ENCODE data around the gene LMOD2.

DNA sequence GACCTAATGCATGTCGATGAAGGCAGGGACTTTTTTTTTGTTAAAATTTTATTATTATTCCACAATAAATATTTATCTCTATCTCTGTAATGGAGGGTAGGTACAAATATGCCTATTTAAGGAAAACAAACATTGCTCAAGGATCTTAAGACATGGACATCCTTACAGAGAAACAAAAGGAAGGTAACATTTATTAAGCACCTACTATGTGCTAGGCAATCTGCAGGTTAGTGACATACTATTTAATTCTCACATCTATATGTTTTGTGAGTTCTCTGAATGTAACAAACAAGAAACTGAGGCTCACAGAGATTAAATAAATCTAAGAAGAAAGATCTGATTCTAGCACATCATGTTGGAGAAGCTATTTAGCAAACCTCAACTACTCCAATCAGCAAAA, 32.1 kb downstream of the LMOD2 start:
- no peak for TF ChIP-seq CSRNP3 (CRISPR knock-in tag; IDR thresholded peaks at IDR 0.05)
- TF ChIP-seq ESRRG (CRISPR knock-in tag; IDR thresholded peaks at IDR 0.05), result no peak
- TF ChIP-seq BACH2 (CRISPR knock-in tag; IDR thresholded peaks at IDR 0.05; ENCODE audit: borderline replicate concordance), result no peak
- no peak for TF ChIP-seq ZFP30 (CRISPR knock-in tag; IDR thresholded peaks at IDR 0.05)
- no peak for TF ChIP-seq ZNF70 (CRISPR knock-in tag; IDR thresholded peaks at IDR 0.05)
- TF ChIP-seq, protein P1, sequence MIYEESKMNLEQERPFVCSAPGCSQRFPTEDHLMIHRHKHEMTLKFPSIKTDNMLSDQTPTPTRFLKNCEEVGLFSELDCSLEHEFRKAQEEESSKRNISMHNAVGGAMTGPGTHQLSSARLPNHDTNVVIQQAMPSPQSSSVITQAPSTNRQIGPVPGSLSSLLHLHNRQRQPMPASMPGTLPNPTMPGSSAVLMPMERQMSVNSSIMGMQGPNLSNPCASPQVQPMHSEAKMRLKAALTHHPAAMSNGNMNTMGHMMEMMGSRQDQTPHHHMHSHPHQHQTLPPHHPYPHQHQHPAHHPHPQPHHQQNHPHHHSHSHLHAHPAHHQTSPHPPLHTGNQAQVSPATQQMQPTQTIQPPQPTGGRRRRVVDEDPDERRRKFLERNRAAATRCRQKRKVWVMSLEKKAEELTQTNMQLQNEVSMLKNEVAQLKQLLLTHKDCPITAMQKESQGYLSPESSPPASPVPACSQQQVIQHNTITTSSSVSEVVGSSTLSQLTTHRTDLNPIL (CRISPR knock-in tag; IDR thresholded peaks at IDR 0.05; ENCODE audit: low read depth), result no peak
- no peak for TF ChIP-seq POU6F1 (CRISPR knock-in tag; IDR thresholded peaks at IDR 0.05; ENCODE audit: borderline replicate concordance, low read depth)
- TF ChIP-seq ARNTL (CRISPR knock-in tag; IDR thresholded peaks at IDR 0.05; ENCODE audit: borderline replicate concordance, low read depth), result no peak
- no peak for TF ChIP-seq ZC3H10 (CRISPR knock-in tag; IDR thresholded peaks at IDR 0.05)

Data from SK-N-SH treated with all-trans-retinoic acid at 6 μM for 48 hours (cell line).